ENCODE results near the gene CD8A. TPM values are rescaled to one million over a fixed set of nuclear protein-coding genes. Genes with fewer than 3 reads are reported as not detected.
"Not testable (repeated sequence)": the region's sequence is repeated elsewhere in the genome, so short reads cannot be mapped to it uniquely, and the experiment has no call there.

Gene CD8A
- total RNA-seq, 1 experiment from 2014 or later, result not detected

DNA sequence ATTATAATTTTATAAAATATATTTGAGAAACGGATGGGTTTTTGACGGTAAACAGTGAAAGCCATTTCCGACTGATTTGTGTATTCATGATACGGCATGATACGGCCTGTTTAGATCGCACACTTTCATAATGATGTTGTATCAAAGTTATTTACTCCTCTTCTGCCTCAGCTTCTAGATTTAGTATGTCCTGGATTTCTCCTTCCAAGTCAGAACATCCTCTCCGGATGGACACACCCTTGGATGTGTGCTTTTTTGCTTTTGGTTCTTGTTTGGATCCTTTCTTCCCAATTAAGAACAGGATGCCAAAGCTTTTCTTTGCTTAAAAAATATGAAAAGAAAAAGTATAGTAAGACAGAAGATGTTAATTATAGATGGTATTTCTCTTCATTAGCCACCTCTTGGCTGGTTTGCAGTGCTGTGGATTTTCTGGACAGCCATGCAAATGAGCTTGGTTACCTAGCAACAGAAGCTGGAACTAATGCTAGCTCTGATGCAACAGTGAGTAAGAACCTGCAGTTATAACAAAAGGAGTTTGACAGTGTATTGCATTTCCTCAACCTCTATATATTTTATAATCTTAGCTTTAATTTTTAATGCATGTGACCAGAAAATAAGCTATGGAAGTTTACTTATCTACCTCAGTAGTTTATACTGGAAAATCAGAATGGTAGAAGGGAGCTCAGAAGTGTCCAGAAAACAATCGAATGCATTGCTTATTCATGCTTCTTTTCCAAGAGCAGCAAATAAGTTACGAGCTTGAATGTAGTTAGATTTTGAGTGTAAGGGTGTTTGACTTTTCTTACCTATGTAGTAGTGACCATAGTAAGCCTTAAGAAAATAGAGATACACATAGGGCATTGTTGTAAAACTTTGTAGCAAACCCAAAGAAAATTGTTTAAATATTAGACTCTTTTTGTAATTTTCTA, 42.7 kb downstream of the CD8A start:
- no peak overlapping the region for H3K4me3 ChIP-seq (ENCODE audit: insufficient read depth, low read depth, low read length)
- H3K27me3 ChIP-seq (ENCODE audit: control insufficient read depth, insufficient read depth, low read length), result no peaks in the 10 kb centered on the region
- peak; percentile 36 for DNase-seq
- peaks cover 5% of the 10 kb centered on the region for H3K36me3 ChIP-seq (replicated peaks; ENCODE audit: control insufficient read depth, insufficient read depth, low read length)

DNA sequence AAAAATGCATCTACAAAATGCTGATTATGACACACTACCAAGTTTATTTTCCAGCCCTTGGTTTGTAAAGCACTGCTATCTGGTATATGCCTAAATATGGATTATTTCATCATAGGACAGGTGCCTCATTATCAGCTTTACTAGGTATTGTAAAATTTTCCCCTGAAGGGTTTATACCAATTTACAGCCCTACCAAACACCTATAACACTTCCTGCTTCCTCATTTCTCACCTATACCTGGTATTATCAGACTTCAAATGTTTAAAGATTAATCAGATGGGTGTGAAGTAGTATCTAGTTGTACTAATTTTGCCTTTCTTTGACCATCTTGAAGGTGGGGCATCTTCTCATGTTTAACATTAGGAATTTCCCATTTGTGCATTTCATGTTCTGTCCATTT, 43.8 kb downstream of the CD8A start:
- peaks cover 4% of the 10 kb centered on the region for H3K36me3 ChIP-seq (replicated peaks; ENCODE audit: control insufficient read depth, insufficient read depth, low read length)

DNA sequence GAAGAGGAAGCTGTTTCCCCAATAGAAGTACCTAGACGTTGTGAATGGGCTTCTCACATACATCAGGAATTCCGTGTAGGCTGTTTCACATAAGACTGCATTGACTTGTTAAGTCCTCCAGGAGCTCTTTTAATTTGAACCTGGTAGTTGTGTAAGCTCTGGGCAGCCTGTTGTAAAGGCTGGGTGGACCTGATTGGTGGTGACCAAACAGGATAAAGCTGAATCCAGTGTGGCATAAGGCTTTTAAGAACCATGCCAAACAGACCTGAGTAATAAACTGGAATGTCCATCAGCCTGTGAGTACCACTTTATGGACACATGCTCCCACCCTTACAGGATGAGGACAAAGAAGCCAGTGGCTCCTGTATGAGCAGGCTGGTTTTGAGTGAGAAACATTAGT, 46.6 kb downstream of the CD8A start:
- Histone ChIP-seq H3K4me3 (ENCODE audit: insufficient read depth, low read depth, low read length) (no peak overlapping the region), H3K27me3 (ENCODE audit: control insufficient read depth, insufficient read depth, low read length) (no peaks in the 10 kb centered on the region), H3K36me3 (replicated peaks; ENCODE audit: control insufficient read depth, insufficient read depth, low read length) (peaks cover 3% of the 10 kb centered on the region; the same call in 1 of the 2 replicates)
- no peak for DNase-seq

More for the DNA sequence above, 43.8 kb downstream of the CD8A start:
- no peak overlapping the region for H3K4me3 ChIP-seq (ENCODE audit: insufficient read depth, low read depth, low read length)
- no peaks in the 10 kb centered on the region for H3K27me3 ChIP-seq (ENCODE audit: control insufficient read depth, insufficient read depth, low read length)
- no peak for DNase-seq

DNA sequence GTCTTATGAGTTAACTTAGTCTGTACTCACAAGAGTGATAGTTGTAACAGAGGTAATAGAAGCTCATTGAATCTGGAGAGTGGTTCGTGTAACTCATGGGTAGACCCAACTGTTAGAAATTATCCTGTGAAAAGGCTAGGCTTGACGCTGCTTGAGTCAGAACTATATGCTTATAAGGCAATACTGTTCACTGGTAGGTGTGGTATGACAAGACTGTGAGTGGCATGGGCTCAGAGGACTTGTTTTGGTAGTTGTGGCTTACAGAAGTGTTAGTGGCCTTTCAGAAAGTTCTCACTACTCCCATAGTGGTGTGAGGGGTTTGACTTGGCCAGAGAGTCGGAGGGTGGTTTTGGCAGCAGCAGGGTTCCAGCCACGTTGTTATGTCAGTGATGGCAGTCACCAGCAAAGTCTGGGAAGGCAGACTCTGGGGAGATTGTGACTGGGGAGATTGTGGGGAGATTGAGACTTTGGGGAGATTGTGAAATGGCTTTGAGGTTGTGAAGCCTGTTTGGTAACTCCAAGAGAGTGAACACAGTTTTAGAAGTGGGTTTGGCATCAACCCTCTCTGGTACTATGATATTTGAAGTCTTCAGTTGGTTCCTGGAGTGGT, 48.7 kb downstream of the CD8A start:
- DNase-seq; H3K4me3 ChIP-seq (ENCODE audit: insufficient read depth, low read depth, low read length); H3K36me3 ChIP-seq (replicated peaks; ENCODE audit: control insufficient read depth, insufficient read depth, low read length); H3K27me3 ChIP-seq (ENCODE audit: control insufficient read depth, insufficient read depth, low read length): not testable (repeated sequence)

DNA sequence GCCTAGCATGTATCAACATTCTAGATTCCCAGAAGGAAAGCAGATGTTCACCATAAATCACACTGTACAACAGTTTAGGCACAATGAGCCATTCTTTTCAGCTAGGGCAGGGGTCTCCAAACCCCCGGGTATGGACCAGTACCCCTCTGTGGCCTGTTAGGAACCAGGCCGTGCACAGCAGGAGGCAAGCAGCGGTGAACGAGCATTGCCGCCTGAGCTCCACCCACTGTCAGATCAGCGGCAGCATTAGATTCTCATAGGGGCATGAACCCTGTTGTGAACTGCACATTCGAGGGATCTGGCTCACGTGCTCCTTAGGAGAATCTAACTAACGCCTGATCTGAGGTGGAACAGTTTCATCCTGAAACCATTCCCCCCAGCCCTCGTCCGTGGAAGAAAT, 50.8 kb downstream of the CD8A start:
- H3K4me3 ChIP-seq (ENCODE audit: insufficient read depth, low read depth, low read length); H3K27me3 ChIP-seq (ENCODE audit: control insufficient read depth, insufficient read depth, low read length); DNase-seq; H3K36me3 ChIP-seq (replicated peaks; ENCODE audit: control insufficient read depth, insufficient read depth, low read length): not testable (repeated sequence)

DNA sequence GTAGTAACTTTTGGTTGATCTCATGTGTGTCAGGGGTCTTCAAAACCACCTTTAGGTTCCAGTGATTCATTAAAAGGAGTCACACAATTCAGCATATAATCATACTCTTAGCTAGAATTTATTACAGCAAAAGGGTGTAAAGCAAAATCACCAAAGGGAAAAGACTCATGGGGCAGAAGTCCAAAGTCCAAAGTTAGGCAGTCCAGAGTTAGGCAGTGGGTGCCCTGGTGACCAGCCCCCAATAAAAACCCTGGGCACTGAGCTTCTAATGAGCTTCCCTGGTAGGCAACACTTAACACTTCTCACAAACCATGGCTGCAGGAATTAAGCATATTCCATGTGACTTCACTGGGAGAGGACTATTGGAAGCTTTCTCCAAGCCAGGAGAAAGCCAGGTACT, 51.2 kb downstream of the CD8A start:
- H3K4me3 ChIP-seq (ENCODE audit: insufficient read depth, low read depth, low read length), result not testable (repeated sequence)

DNA sequence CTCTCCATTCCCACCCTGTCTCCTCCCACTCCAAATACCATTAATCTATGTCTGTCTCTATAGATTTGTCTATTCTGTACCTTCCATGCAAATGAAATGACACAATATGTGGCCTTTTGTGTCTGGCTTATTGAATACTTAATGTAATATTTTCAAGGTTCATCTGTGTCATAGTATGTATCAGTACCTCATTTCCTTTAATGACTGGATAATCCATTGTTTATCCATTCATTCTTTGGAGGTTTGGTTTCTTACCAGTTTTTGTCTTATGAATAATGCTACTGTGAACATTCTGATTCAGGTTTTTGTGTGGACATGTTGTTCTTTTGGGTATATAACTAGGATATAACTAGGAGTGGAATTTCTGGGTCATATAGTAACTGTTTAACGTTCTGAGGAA, 55.8 kb downstream of the CD8A start:
- not testable (repeated sequence) for DNase-seq; H3K27me3 ChIP-seq (ENCODE audit: control insufficient read depth, insufficient read depth, low read length); H3K36me3 ChIP-seq (replicated peaks; ENCODE audit: control insufficient read depth, insufficient read depth, low read length); H3K4me3 ChIP-seq (ENCODE audit: insufficient read depth, low read depth, low read length)

More for the DNA sequence above, 51.2 kb downstream of the CD8A start:
- H3K27me3 ChIP-seq (ENCODE audit: control insufficient read depth, insufficient read depth, low read length); H3K36me3 ChIP-seq (replicated peaks; ENCODE audit: control insufficient read depth, insufficient read depth, low read length); DNase-seq: not testable (repeated sequence)

Other genes starting within 250 kb of the CD8A start
- 11.2 and 12.6 TPM in 2 replicates for gene CHMP3, start 227.5 kb downstream of the CD8A start, total RNA-seq (2014; rRNA removed; shearing (Covaris generic))
- 4.6 and 5.7 TPM in 2 replicates for gene RNF103, start 167.0 kb downstream of the CD8A start, total RNA-seq (2014; rRNA removed; shearing (Covaris generic))
- 46.8 and 66.7 TPM in 2 replicates for gene RMND5A, start 70.6 kb downstream of the CD8A start, total RNA-seq (2014; rRNA removed; shearing (Covaris generic))
- 0.37 and 0.66 TPM in 2 replicates for gene CD8B, start 71.0 kb upstream of the CD8A start, total RNA-seq (2014; rRNA removed; shearing (Covaris generic))
- gene RGPD1, start 151.2 kb upstream of the CD8A start, total RNA-seq (2014; rRNA removed; shearing (Covaris generic)), result 0.76 and 5.5 TPM in 2 replicates
- gene PLGLB1, start 230.9 kb upstream of the CD8A start, total RNA-seq (2014; rRNA removed; shearing (Covaris generic)), result 0.33 TPM in 1 of 2 replicates, not detected in the other

Measured in H7 (cell line).